GM10266 (cell line): ENCODE data around the gene DTX3L.
"Not testable (repeated sequence)": the region's sequence is repeated elsewhere in the genome, so short reads cannot be mapped to it uniquely, and the experiment has no call there.

Source experiments
- DNase-seq: peaks from one replicate; pipeline ENCODE4 v3.0.0; 2012; ENCODE audit errors: extremely low spot score
- CTCF ChIP-seq: IDR thresholded peaks from 2 replicates; pipeline ENCODE4 v1.5.1; 2012; ENCODE audit warnings: mild to moderate bottlenecking, low read depth; ENCODE audit not compliant: control insufficient read depth, insufficient read depth; ENCODE audit errors: missing control alignments

DTX3L gene

GRCh38 chr3:122560680-122561079 lies 3.5 kb upstream of the DTX3L start:
- peak; percentile 76 for DNase-seq
- peak; percentile 66 for TF ChIP-seq CTCF

GRCh38 chr3:122562923-122563716 lies 1.0 kb upstream of the DTX3L start:
- TF ChIP-seq CTCF = no peak
- peak; percentile 19 for DNase-seq

- no peak for DNase-seq
- no peak for TF ChIP-seq CTCF
Measured at GRCh38 chr3:122563717-122564025, 467 bp upstream of the DTX3L start.

GRCh38 chr3:122568131-122568530 lies 4.0 kb downstream of the DTX3L start:
- not testable (repeated sequence) for DNase-seq

DNA sequence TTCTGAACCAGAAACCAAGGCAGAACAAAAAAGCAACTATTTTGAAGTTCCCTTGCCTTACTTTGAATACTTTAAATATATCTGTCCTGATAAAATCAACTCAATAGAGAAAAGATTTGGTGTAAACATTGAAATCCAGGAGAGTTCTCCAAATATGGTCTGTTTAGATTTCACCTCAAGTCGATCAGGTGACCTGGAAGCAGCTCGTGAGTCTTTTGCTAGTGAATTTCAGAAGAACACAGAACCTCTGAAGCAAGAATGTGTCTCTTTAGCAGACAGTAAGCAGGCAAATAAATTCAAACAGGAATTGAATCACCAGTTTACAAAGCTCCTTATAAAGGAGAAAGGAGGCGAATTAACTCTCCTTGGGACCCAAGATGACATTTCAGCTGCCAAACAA lies 4.6 kb downstream of the DTX3L start:
- TF ChIP-seq CTCF = no peak
- DNase-seq = no peak

GRCh38 chr3:122572940-122573412 lies 8.8 kb downstream of the DTX3L start:
- DNase-seq = peak; percentile 50
- TF ChIP-seq CTCF = no peak

DNA sequence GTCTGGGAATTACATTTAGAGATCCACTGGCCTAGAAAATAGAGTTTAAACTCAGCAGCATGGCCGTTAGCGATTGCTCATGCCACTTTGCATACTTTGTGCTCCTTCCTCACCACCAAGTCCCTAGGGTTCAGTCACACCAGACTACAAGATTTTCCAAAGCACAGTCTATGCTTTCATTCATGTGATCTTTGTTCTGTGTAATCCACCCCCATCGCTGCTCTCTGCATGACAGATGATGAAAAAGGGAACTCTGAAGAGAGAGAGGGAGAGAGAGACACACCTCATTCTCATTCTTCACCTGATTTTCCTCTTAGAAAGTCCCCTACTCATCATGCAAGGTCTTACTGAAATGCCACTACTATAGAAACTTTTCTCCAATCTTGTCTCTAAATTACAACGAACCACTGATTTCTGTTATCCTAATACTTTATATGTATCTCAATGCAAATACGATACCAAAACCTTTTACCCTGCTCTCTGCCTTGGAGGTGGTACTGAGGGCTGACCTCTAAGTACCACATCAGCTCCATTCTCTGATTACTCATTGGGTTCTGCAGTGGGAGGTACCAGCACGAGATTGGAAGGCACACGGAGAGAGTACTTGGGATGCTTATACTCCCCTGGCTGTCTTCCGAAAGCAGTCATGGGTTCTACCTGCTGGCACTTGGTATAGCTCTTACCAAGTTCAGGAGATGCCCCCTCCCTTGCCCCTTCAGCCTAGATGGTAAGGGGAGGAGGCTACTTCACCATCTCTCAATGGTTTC lies 12.2 kb downstream of the DTX3L start:
- peak; percentile 79 for DNase-seq
- TF ChIP-seq CTCF = no peak
